ENCODE results near the gene EIF4A3. TPM values are rescaled to one million over a fixed set of nuclear protein-coding genes. Genes with fewer than 3 reads are reported as not detected.

EIF4A3 gene
- total and polyA plus RNA-seq, 10 of the 15 experiments (the other 5 are each of a cell fraction or from before 2014, with no cell fraction given), result 53.3 to 225 (median 103) TPM

DNA sequence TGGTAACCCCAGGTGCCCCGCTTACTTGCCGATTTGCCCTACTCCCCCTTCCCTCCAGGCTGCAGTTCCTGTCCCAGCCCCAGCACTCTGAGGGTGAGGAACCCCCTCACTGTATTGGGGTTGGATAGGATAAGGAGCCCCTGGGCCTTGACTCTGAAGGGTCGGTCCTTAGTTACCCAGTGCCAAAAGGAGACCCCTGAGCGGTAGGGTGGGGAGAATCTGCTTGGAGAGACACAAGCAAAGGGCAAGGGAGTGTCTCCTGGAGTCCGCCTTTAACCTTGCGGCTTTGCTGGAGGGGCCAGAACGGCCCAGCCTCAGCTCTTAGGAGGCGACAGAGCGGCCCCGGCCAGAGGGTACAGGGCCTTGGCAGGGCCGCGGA lies 35.9 kb upstream of the EIF4A3 start (continued):
- TF ChIP-seq, protein P1, sequence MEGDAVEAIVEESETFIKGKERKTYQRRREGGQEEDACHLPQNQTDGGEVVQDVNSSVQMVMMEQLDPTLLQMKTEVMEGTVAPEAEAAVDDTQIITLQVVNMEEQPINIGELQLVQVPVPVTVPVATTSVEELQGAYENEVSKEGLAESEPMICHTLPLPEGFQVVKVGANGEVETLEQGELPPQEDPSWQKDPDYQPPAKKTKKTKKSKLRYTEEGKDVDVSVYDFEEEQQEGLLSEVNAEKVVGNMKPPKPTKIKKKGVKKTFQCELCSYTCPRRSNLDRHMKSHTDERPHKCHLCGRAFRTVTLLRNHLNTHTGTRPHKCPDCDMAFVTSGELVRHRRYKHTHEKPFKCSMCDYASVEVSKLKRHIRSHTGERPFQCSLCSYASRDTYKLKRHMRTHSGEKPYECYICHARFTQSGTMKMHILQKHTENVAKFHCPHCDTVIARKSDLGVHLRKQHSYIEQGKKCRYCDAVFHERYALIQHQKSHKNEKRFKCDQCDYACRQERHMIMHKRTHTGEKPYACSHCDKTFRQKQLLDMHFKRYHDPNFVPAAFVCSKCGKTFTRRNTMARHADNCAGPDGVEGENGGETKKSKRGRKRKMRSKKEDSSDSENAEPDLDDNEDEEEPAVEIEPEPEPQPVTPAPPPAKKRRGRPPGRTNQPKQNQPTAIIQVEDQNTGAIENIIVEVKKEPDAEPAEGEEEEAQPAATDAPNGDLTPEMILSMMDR (IDR thresholded peaks at IDR 0.05 in 2 of 3, conservative IDR thresholded peaks at IDR 0.05 in 1 of 3; ENCODE audit: control insufficient read depth in 2 of 3, extremely low read depth in 1 of 3, insufficient read depth in 1 of 3, low read depth in 3 of 3, low read length in 3 of 3), result no peak
- TF ChIP-seq EED (IDR thresholded peaks at IDR 0.05; ENCODE audit: low read depth), result no peak
- TF ChIP-seq, protein P2, sequence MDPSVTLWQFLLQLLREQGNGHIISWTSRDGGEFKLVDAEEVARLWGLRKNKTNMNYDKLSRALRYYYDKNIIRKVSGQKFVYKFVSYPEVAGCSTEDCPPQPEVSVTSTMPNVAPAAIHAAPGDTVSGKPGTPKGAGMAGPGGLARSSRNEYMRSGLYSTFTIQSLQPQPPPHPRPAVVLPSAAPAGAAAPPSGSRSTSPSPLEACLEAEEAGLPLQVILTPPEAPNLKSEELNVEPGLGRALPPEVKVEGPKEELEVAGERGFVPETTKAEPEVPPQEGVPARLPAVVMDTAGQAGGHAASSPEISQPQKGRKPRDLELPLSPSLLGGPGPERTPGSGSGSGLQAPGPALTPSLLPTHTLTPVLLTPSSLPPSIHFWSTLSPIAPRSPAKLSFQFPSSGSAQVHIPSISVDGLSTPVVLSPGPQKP (IDR thresholded peaks at IDR 0.05; ENCODE audit: low read depth, low read length), result no peak
- TF ChIP-seq NR2C2 (IDR thresholded peaks at IDR 0.05; ENCODE audit: borderline replicate concordance, control insufficient read depth, insufficient read length, low read depth), result no peak
- TF ChIP-seq NRF1 (conservative IDR thresholded peaks at IDR 0.05; ENCODE audit: low read depth, low read length), result no peak
- no peak for TF ChIP-seq MLLT1 (IDR thresholded peaks at IDR 0.05)
- no peak for TF ChIP-seq CREB1 (IDR thresholded peaks at IDR 0.05; ENCODE audit: low read depth)
- no peak for TF ChIP-seq ZNF274 (IDR thresholded peaks at IDR 0.05; ENCODE audit: insufficient read depth, insufficient read length)
- TF ChIP-seq TBL1XR1 (IDR thresholded peaks at IDR 0.05; ENCODE audit: low read depth, low read length), result no peak
- TF ChIP-seq SIX5 (IDR thresholded peaks at IDR 0.05; ENCODE audit: low read depth, low read length, severe bottlenecking), result no peak
